ENCODE measurements around the gene ADRA2C. TPM values are rescaled to one million over a fixed set of nuclear protein-coding genes. Genes with fewer than 3 reads are reported as not detected.
A peak's percentile ranks its signal among the peaks of the same experiment; 100 is the strongest.

The ADRA2C gene
- polyA plus RNA-seq, 3 donors from 2014 or later = not detected

- Mint-ChIP-seq H3K27ac (no peak overlapping the region), H3K27me3 (ENCODE audit: low read depth in 3 of 3) (peaks cover 11 to 23% (median 16%) of the 10 kb centered on the region in 3 donors), H3K36me3 (no peaks in the 10 kb centered on the region), H3K4me3 (no peak overlapping the region), H3K4me1 (peaks cover 0 to 2% of the 10 kb centered on the region in 2 donors), H3K9me3 (peaks cover 0 to 1% (median 0%) of the 10 kb centered on the region in 6 donors)
- DNase-seq = no peak
These were observed 24.8 kb upstream of the ADRA2C start for GRCh38 chr4:3741217-3742011.

GRCh38 chr4:3742610-3743009 is 23.6 kb upstream of the ADRA2C start:
- Mint-ChIP-seq H3K27ac (no peak overlapping the region), H3K27me3 (ENCODE audit: low read depth in 3 of 3) (peaks cover 11 to 25% (median 16%) of the 10 kb centered on the region in 3 donors)

GRCh38 chr4:3744232-3744631 is 22.0 kb upstream of the ADRA2C start:
- peaks cover 0 to 1% (median 0%) of the 10 kb centered on the region in 6 donors for H3K9me3 Mint-ChIP-seq
- H3K4me1 Mint-ChIP-seq = peaks cover 0 to 2% of the 10 kb centered on the region in 2 donors
- DNase-seq = no peak
- no peak overlapping the region for H3K27ac Mint-ChIP-seq
- peaks cover 14 to 30% (median 15%) of the 10 kb centered on the region in 3 donors for H3K27me3 Mint-ChIP-seq (ENCODE audit: low read depth in 3 of 3)
- peaks cover 0 to 4% (median 0%) of the 10 kb centered on the region in 3 donors for H3K36me3 Mint-ChIP-seq
- H3K4me3 Mint-ChIP-seq = no peak overlapping the region

More at GRCh38 chr4:3742610-3743009, 23.6 kb upstream of the ADRA2C start:
- Mint-ChIP-seq H3K4me3 (no peak overlapping the region), H3K9me3 (peaks cover 0 to 1% (median 0%) of the 10 kb centered on the region in 6 donors), H3K36me3 (peaks cover 0 to 4% (median 0%) of the 10 kb centered on the region in 3 donors), H3K4me1 (peaks cover 0 to 2% of the 10 kb centered on the region in 2 donors)
- no peak for DNase-seq

GRCh38 chr4:3744901-3745300 is 21.3 kb upstream of the ADRA2C start:
- no peak overlapping the region for H3K4me3 Mint-ChIP-seq
- peaks cover 0 to 1% (median 0%) of the 10 kb centered on the region in 6 donors for H3K9me3 Mint-ChIP-seq
- DNase-seq = no peak
- peaks cover 0 to 4% (median 0%) of the 10 kb centered on the region in 3 donors for H3K36me3 Mint-ChIP-seq
- H3K27ac Mint-ChIP-seq = no peak overlapping the region
- peaks cover 14 to 33% (median 15%) of the 10 kb centered on the region in 3 donors for H3K27me3 Mint-ChIP-seq (ENCODE audit: low read depth in 3 of 3)
- H3K4me1 Mint-ChIP-seq = peaks cover 0 to 2% of the 10 kb centered on the region in 2 donors

- DNase-seq = no peak
- H3K4me3 Mint-ChIP-seq = no peak overlapping the region
- H3K27ac Mint-ChIP-seq = no peak overlapping the region
- no peaks in the 10 kb centered on the region for H3K4me1 Mint-ChIP-seq
- peaks cover 0 to 4% (median 0%) of the 10 kb centered on the region in 3 donors for H3K36me3 Mint-ChIP-seq
- peaks cover 0 to 1% (median 0%) of the 10 kb centered on the region in 6 donors for H3K9me3 Mint-ChIP-seq
- H3K27me3 Mint-ChIP-seq (ENCODE audit: low read depth in 3 of 3) = peaks cover 12 to 35% (median 14%) of the 10 kb centered on the region in 3 donors
These were observed 20.1 kb upstream of the ADRA2C start for GRCh38 chr4:3745886-3746656.

- no peaks in the 10 kb centered on the region for H3K4me1 Mint-ChIP-seq
- DNase-seq = no peak
- H3K4me3 Mint-ChIP-seq = no peak overlapping the region
- H3K9me3 Mint-ChIP-seq = no peaks in the 10 kb centered on the region
- peaks cover 0 to 4% (median 0%) of the 10 kb centered on the region in 3 donors for H3K36me3 Mint-ChIP-seq
- peaks cover 12 to 39% (median 14%) of the 10 kb centered on the region in 3 donors for H3K27me3 Mint-ChIP-seq (ENCODE audit: low read depth in 3 of 3)
- no peak overlapping the region for H3K27ac Mint-ChIP-seq
These were observed 19.2 kb upstream of the ADRA2C start for GRCh38 chr4:3746701-3747580.

GRCh38 chr4:3747581-3747904 is 18.6 kb upstream of the ADRA2C start:
- DNase-seq = peak in 1 of 3 donors; percentile 5
- Mint-ChIP-seq H3K27me3 (ENCODE audit: low read depth in 3 of 3) (peaks cover 10 to 33% (median 12%) of the 10 kb centered on the region in 3 donors), H3K27ac (no peak overlapping the region), H3K4me1 (no peaks in the 10 kb centered on the region), H3K9me3 (no peaks in the 10 kb centered on the region), H3K36me3 (peaks cover 0 to 4% (median 0%) of the 10 kb centered on the region in 3 donors), H3K4me3 (no peak overlapping the region)

- Mint-ChIP-seq H3K27me3 (ENCODE audit: low read depth in 3 of 3) (peaks cover 3 to 31% (median 12%) of the 10 kb centered on the region in 3 donors), H3K4me1 (no peaks in the 10 kb centered on the region), H3K27ac (no peak overlapping the region), H3K4me3 (no peak overlapping the region), H3K9me3 (no peaks in the 10 kb centered on the region), H3K36me3 (peaks cover 0 to 4% (median 0%) of the 10 kb centered on the region in 3 donors)
- no peak for DNase-seq
These were observed 17.9 kb upstream of the ADRA2C start for GRCh38 chr4:3748136-3748898.

- H3K27ac Mint-ChIP-seq = no peak overlapping the region
- DNase-seq = no peak
- peaks cover 0 to 4% (median 0%) of the 10 kb centered on the region in 3 donors for H3K36me3 Mint-ChIP-seq
- H3K4me3 Mint-ChIP-seq = no peak overlapping the region
- no peaks in the 10 kb centered on the region for H3K9me3 Mint-ChIP-seq
- peaks cover 3 to 31% (median 12%) of the 10 kb centered on the region in 3 donors for H3K27me3 Mint-ChIP-seq (ENCODE audit: low read depth in 3 of 3)
- no peaks in the 10 kb centered on the region for H3K4me1 Mint-ChIP-seq
These were observed 17.1 kb upstream of the ADRA2C start for GRCh38 chr4:3749081-3749480.

GRCh38 chr4:3750334-3750733 is 15.9 kb upstream of the ADRA2C start:
- peaks cover 6 to 27% (median 9%) of the 10 kb centered on the region in 3 donors for H3K27me3 Mint-ChIP-seq (ENCODE audit: low read depth in 3 of 3)
- no peaks in the 10 kb centered on the region for H3K9me3 Mint-ChIP-seq
- no peak for DNase-seq
- H3K4me1 Mint-ChIP-seq = no peaks in the 10 kb centered on the region
- H3K4me3 Mint-ChIP-seq = no peak overlapping the region
- H3K36me3 Mint-ChIP-seq = peaks cover 0 to 4% (median 0%) of the 10 kb centered on the region in 3 donors
- no peak overlapping the region for H3K27ac Mint-ChIP-seq

- Mint-ChIP-seq H3K36me3 (peaks cover 0 to 4% (median 0%) of the 10 kb centered on the region in 3 donors), H3K4me1 (no peaks in the 10 kb centered on the region), H3K9me3 (no peaks in the 10 kb centered on the region), H3K27ac (no peak overlapping the region), H3K4me3 (no peak overlapping the region), H3K27me3 (ENCODE audit: low read depth in 3 of 3) (peaks cover 2 to 26% (median 4%) of the 10 kb centered on the region in 3 donors)
- DNase-seq = no peak
These were observed 14.2 kb upstream of the ADRA2C start for GRCh38 chr4:3752022-3752421.

GRCh38 chr4:3753726-3754412 is 12.3 kb upstream of the ADRA2C start:
- no peak overlapping the region for H3K27ac Mint-ChIP-seq
- peaks cover 0 to 20% (median 4%) of the 10 kb centered on the region in 3 donors for H3K27me3 Mint-ChIP-seq (ENCODE audit: low read depth in 3 of 3)
- no peaks in the 10 kb centered on the region for H3K36me3 Mint-ChIP-seq
- H3K9me3 Mint-ChIP-seq = no peaks in the 10 kb centered on the region
- H3K4me1 Mint-ChIP-seq = no peaks in the 10 kb centered on the region
- H3K4me3 Mint-ChIP-seq = no peak overlapping the region
- DNase-seq = no peak
